SK-N-SH (cell line): ENCODE data around the gene SENP1. TPM values are rescaled to one million over a fixed set of nuclear protein-coding genes. Genes with fewer than 3 reads are reported as not detected.

Experiments
- CTCF ChIA-PET: fragments of 300-600, 350-600 bp; formaldehyde crosslinking; extraction: SDS; loops from one replicate; lab custom pipeline; 2021; lab: Yijun Ruan, JAX
- POLR2A ChIA-PET: fragments of 350-600 bp; sonication (Branson Sonifier 250); formaldehyde crosslinking; extraction: SDS; loops from one replicate; lab custom pipeline; 2020; ENCODE audit warnings: antibody characterized with exemption, inconsistent platforms; lab: Yijun Ruan, JAX
- DNase-seq: peaks from one replicate; pipeline ENCODE4 v3.0.0; 2012
- H2AFZ ChIP-seq: fragments of 200-600 bp; sonication (generic); 2 replicates; pipeline ENCODE4 v1.8.1; 2016; ENCODE audit warnings: antibody characterized with exemption, mild to moderate bottlenecking, low read depth
- H3F3A ChIP-seq: fragments of 200-600 bp; sonication (generic); replicated peaks from 2 replicates; pipeline ENCODE3; 2016; ENCODE audit warnings: antibody characterized with exemption, mild to moderate bottlenecking; ENCODE audit not compliant: insufficient read depth
- H3K27ac ChIP-seq, 2 experiments: fragments of 200-500 bp in 1 of 2; fragments of 200-600 bp in 1 of 2; sonication (Bioruptor generic) in 1 of 2; sonication (generic), shearing (Covaris generic) in 1 of 2; 2 replicates each; pipeline versions ENCODE4 v1.5.1 to v1.6.1; 2014 to 2016; ENCODE audit warnings: low read depth in 2 of 2, inconsistent platforms in 1 of 2, low read length in 1 of 2, mild to moderate bottlenecking in 1 of 2, mixed read lengths in 1 of 2
- H3K27me3 ChIP-seq: fragments of 200-600 bp; sonication (generic), shearing (Covaris generic); 2 replicates; pipeline ENCODE4 v1.6.1; 2016; ENCODE audit warnings: mixed run types; ENCODE audit not compliant: insufficient read depth
- H3K36me3 ChIP-seq, 2 experiments: fragments of 200-500 bp in 1 of 2; fragments of 200-600 bp in 1 of 2; sonication (Bioruptor generic) in 1 of 2; sonication (generic) in 1 of 2; replicated peaks in 1 of 2; 2 replicates each; pipeline versions ENCODE3 to v1.5.1; 2014 to 2016; ENCODE audit warnings: low read length in 1 of 2, mild to moderate bottlenecking in 1 of 2; ENCODE audit not compliant: insufficient read depth in 2 of 2, control insufficient read depth in 1 of 2
- H3K4me1 ChIP-seq, 2 experiments: fragments of 200-500 bp in 1 of 2; fragments of 200-600 bp in 1 of 2; sonication (Bioruptor generic) in 1 of 2; sonication (generic), shearing (Covaris generic) in 1 of 2; 2 replicates each; pipeline versions ENCODE4 v1.5.1 to v1.6.1; 2014 to 2016; ENCODE audit warnings: low read depth in 1 of 2, low read length in 1 of 2, mixed run types in 1 of 2; ENCODE audit not compliant: insufficient read depth in 2 of 2, control insufficient read depth in 1 of 2
- H3K4me2 ChIP-seq: fragments of 200-600 bp; sonication (generic), shearing (Covaris generic); 2 replicates; pipeline ENCODE4 v1.6.1; 2017; ENCODE audit warnings: mixed run types
- H3K4me3 ChIP-seq, 2 experiments: fragments of 200-500 bp in 1 of 2; fragments of 200-600 bp in 1 of 2; sonication (Bioruptor generic) in 1 of 2; sonication (generic), shearing (Covaris generic) in 1 of 2; 2 replicates each; pipeline versions ENCODE4 v1.5.1 to v1.8.1; 2014 to 2016; ENCODE audit warnings: low read depth in 2 of 2, inconsistent platforms in 1 of 2, low read length in 1 of 2, mild to moderate bottlenecking in 1 of 2, mixed read lengths in 1 of 2, moderate library complexity in 1 of 2
- H3K79me2 ChIP-seq: fragments of 200-600 bp; sonication (generic); 2 replicates; pipeline ENCODE4 v1.8.1; 2017; ENCODE audit warnings: mild to moderate bottlenecking; ENCODE audit not compliant: insufficient read depth
- H3K9ac ChIP-seq: fragments of 200-600 bp; sonication (generic); 2 replicates; pipeline ENCODE4 v1.6.1; 2017; ENCODE audit warnings: mixed run types
- H3K9me2 ChIP-seq: fragments of 200-600 bp; sonication (generic); 2 replicates; pipeline ENCODE4 v1.6.1; 2017; ENCODE audit warnings: mixed run types
- H3K9me3 ChIP-seq: fragments of 200-600 bp; sonication (generic); 2 replicates; pipeline ENCODE4 v1.6.1; 2017; ENCODE audit warnings: mixed run types, mild to moderate bottlenecking, moderate library complexity
- H4K20me1 ChIP-seq: fragments of 200-600 bp; sonication (generic); 2 replicates; pipeline ENCODE4 v1.6.1; 2017; ENCODE audit warnings: mild to moderate bottlenecking, mixed run types; ENCODE audit not compliant: insufficient read depth
- CHD2 ChIP-seq: fragments of 150-350 bp; IDR thresholded peaks from 2 replicates; pipeline ENCODE4 v1.6.1; 2018; ENCODE audit warnings: low read length; ENCODE audit not compliant: partially characterized antibody
- EZH2phosphoT487 ChIP-seq: fragments of 200-600 bp; sonication (generic); IDR thresholded peaks from 2 replicates; pipeline ENCODE4 v1.6.1; 2017; ENCODE audit warnings: low read depth, mixed run types, mild to moderate bottlenecking, antibody characterized with exemption, moderate library complexity, borderline replicate concordance
- FOSL2 ChIP-seq: IDR thresholded peaks from 2 replicates; pipeline ENCODE4 v1.4.0; 2012; ENCODE audit warnings: low read depth, mild to moderate bottlenecking, moderate library complexity, borderline replicate concordance
- FOXM1 ChIP-seq: IDR thresholded peaks from 2 replicates; pipeline ENCODE4 v1.4.0; 2012; ENCODE audit warnings: low read depth, mild to moderate bottlenecking
- JUND ChIP-seq: IDR thresholded peaks from 2 replicates; pipeline ENCODE4 v1.4.0; 2012
- MEF2A ChIP-seq: IDR thresholded peaks from 2 replicates; pipeline ENCODE4 v1.4.0; 2012; ENCODE audit warnings: low read depth, borderline replicate concordance
- NFIC ChIP-seq: IDR thresholded peaks from 2 replicates; pipeline ENCODE4 v1.4.0; 2012; ENCODE audit warnings: borderline replicate concordance
- NRF1 ChIP-seq: IDR thresholded peaks from 2 replicates; pipeline ENCODE4 v1.6.1; 2012; ENCODE audit warnings: low read depth, mild to moderate bottlenecking, low read length
- RFX5 ChIP-seq: IDR thresholded peaks from 2 replicates; pipeline ENCODE4 v1.6.1; 2012; ENCODE audit warnings: mild to moderate bottlenecking, improper control_type of control experiment, low read length
- SIN3A ChIP-seq: IDR thresholded peaks from 2 replicates; pipeline ENCODE4 v1.6.1; 2012; ENCODE audit warnings: low read depth, mild to moderate bottlenecking, low read length, moderate library complexity, borderline replicate concordance
- TEAD4 ChIP-seq: IDR thresholded peaks from 2 replicates; pipeline ENCODE4 v1.4.0; 2012; ENCODE audit warnings: mild to moderate bottlenecking, borderline replicate concordance; ENCODE audit not compliant: insufficient read depth
- YY1 ChIP-seq: IDR thresholded peaks from 2 replicates; pipeline ENCODE4 v1.4.0; 2012; ENCODE audit warnings: low read depth, mild to moderate bottlenecking
- WGBS: methylation state at CpG from one replicate; pipeline ENCODE4 v1.1.6; 2017; ENCODE audit warnings: low lambda C conversion rate; 5-methylcytosine and 5-hydroxymethylcytosine counted together
- polyA plus RNA-seq, 3 experiments: library from polyadenylated mRNA; depleted of rRNA; stranded (reverse); fragments of >200 nt; gene quantifications; 2 replicates each; pipeline ENCODE4 v1.2.3, GENCODE V29; 2012
- TF ChIP-seq, protein P1 (sequence below): fragments of 150-350 bp; IDR thresholded peaks from 2 replicates; pipeline ENCODE4 v1.6.1; 2016; ENCODE audit warnings: mild to moderate bottlenecking, low read depth, low read length
- TF ChIP-seq, protein P2 (sequence below): IDR thresholded peaks from 2 replicates; pipeline ENCODE4 v1.4.0; 2012; ENCODE audit warnings: low read depth, borderline replicate concordance
- TF ChIP-seq, protein P3 (sequence below): IDR thresholded peaks from 2 replicates; pipeline ENCODE4 v1.4.0; 2012; ENCODE audit warnings: low read depth, borderline replicate concordance
- TF ChIP-seq, protein P4 (sequence below): fragments of 150-350 bp; IDR thresholded peaks from 2 replicates; pipeline ENCODE4 v1.6.1; 2017; ENCODE audit warnings: antibody characterized with exemption, low read length, low read depth, borderline replicate concordance
- TF ChIP-seq, protein P5 (sequence below): IDR thresholded peaks from 2 replicates; pipeline ENCODE4 v1.4.0; 2012; ENCODE audit warnings: low read depth

SENP1 gene
- polyA plus RNA-seq, 1 of the 3 experiments (the other 2 are of a cell fraction) = 5.6 TPM

DNA sequence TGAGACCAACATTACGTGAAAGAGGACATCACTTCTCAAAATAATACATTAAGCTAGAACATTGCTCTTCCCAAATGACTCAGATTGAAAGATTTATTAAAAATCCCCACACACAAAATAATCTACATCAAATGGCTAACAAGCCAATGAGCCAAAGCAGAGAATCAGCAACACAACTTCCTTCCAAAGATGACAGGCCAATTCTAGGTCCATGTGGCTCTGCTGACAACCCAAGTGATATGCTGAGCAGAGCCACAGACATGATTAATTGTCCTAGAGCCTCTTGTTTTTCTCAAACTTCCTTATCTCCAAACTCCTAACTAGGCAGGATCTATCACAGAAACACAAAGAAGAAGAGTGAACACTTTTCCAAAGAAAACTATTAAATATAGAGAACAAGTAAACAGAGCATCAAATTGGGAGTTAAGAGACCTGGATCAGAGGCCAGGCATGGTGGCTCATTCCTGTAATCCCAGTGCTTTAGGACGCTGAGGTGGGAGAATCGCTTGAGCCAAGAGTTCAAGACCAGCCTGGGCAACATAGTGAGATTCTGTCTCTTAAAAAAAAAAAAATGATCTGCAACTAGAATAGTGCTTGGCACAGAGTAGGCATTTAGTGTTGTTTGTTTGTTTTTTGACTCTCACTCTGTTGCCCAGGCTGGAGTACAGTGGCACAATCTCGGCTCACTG is 38.5 kb downstream of the SENP1 start:
- Histone ChIP-seq H3K4me2 (no peak overlapping the region), H3K9ac (no peak overlapping the region), H2AFZ (no peak overlapping the region), H3K9me3 (no peaks in the 10 kb centered on the region), H3K79me2 (no peaks in the 10 kb centered on the region), H3F3A (no peaks in the 10 kb centered on the region), H3K27me3 (no peaks in the 10 kb centered on the region), H3K36me3 (peaks cover 60 to 76% of the 10 kb centered on the region in 2 experiments), H3K4me1 (no peaks in the 10 kb centered on the region), H4K20me1 (no peaks in the 10 kb centered on the region), H3K9me2 (no peaks in the 10 kb centered on the region), H3K4me3 (no peak overlapping the region), H3K27ac (no peak overlapping the region)
- POLR2A ChIA-PET = no interaction called here
- CTCF ChIA-PET = interaction anchor here (0.5 to 1.0 kb wide), 3 partner anchors 21 to 551 kb away, joined by 3 read pairs; no protein-coding TSS in a partner anchor
- no peak for DNase-seq
- no peak for TF ChIP-seq RFX5
- TF ChIP-seq, protein P1, sequence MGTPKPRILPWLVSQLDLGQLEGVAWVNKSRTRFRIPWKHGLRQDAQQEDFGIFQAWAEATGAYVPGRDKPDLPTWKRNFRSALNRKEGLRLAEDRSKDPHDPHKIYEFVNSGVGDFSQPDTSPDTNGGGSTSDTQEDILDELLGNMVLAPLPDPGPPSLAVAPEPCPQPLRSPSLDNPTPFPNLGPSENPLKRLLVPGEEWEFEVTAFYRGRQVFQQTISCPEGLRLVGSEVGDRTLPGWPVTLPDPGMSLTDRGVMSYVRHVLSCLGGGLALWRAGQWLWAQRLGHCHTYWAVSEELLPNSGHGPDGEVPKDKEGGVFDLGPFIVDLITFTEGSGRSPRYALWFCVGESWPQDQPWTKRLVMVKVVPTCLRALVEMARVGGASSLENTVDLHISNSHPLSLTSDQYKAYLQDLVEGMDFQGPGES = no peak
- no peak for TF ChIP-seq CHD2
- TF ChIP-seq EZH2phosphoT487 = no peak
- no peak for TF ChIP-seq FOSL2
- TF ChIP-seq JUND = no peak
- TF ChIP-seq FOXM1 = no peak
- TF ChIP-seq, protein P2, sequence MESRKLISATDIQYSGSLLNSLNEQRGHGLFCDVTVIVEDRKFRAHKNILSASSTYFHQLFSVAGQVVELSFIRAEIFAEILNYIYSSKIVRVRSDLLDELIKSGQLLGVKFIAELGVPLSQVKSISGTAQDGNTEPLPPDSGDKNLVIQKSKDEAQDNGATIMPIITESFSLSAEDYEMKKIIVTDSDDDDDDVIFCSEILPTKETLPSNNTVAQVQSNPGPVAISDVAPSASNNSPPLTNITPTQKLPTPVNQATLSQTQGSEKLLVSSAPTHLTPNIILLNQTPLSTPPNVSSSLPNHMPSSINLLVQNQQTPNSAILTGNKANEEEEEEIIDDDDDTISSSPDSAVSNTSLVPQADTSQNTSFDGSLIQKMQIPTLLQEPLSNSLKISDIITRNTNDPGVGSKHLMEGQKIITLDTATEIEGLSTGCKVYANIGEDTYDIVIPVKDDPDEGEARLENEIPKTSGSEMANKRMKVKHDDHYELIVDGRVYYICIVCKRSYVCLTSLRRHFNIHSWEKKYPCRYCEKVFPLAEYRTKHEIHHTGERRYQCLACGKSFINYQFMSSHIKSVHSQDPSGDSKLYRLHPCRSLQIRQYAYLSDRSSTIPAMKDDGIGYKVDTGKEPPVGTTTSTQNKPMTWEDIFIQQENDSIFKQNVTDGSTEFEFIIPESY = no peak
- no peak for TF ChIP-seq NFIC
- TF ChIP-seq SIN3A = no peak
- no peak for TF ChIP-seq MEF2A
- TF ChIP-seq, protein P3, sequence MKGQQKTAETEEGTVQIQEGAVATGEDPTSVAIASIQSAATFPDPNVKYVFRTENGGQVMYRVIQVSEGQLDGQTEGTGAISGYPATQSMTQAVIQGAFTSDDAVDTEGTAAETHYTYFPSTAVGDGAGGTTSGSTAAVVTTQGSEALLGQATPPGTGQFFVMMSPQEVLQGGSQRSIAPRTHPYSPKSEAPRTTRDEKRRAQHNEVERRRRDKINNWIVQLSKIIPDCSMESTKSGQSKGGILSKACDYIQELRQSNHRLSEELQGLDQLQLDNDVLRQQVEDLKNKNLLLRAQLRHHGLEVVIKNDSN = no peak
- TF ChIP-seq, protein P4, sequence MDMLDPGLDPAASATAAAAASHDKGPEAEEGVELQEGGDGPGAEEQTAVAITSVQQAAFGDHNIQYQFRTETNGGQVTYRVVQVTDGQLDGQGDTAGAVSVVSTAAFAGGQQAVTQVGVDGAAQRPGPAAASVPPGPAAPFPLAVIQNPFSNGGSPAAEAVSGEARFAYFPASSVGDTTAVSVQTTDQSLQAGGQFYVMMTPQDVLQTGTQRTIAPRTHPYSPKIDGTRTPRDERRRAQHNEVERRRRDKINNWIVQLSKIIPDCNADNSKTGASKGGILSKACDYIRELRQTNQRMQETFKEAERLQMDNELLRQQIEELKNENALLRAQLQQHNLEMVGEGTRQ = no peak
- TF ChIP-seq NRF1 = no peak
- no peak for TF ChIP-seq TEAD4
- no peak for TF ChIP-seq YY1
- TF ChIP-seq, protein P5, sequence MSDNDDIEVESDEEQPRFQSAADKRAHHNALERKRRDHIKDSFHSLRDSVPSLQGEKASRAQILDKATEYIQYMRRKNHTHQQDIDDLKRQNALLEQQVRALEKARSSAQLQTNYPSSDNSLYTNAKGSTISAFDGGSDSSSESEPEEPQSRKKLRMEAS = no peak
- 97% methylated on average over 4 of the region's 4 CpGs for WGBS
